GM19035 (cell line): ENCODE results near the gene RIF1.

ENCODE experiments used
- ATAC-seq: cut with Tn5 transposase; IDR thresholded peaks from one replicate; pipeline ENCODE4 v1.9.1; 2021; ENCODE audit not compliant: unreplicated experiment

Gene RIF1, protein sequence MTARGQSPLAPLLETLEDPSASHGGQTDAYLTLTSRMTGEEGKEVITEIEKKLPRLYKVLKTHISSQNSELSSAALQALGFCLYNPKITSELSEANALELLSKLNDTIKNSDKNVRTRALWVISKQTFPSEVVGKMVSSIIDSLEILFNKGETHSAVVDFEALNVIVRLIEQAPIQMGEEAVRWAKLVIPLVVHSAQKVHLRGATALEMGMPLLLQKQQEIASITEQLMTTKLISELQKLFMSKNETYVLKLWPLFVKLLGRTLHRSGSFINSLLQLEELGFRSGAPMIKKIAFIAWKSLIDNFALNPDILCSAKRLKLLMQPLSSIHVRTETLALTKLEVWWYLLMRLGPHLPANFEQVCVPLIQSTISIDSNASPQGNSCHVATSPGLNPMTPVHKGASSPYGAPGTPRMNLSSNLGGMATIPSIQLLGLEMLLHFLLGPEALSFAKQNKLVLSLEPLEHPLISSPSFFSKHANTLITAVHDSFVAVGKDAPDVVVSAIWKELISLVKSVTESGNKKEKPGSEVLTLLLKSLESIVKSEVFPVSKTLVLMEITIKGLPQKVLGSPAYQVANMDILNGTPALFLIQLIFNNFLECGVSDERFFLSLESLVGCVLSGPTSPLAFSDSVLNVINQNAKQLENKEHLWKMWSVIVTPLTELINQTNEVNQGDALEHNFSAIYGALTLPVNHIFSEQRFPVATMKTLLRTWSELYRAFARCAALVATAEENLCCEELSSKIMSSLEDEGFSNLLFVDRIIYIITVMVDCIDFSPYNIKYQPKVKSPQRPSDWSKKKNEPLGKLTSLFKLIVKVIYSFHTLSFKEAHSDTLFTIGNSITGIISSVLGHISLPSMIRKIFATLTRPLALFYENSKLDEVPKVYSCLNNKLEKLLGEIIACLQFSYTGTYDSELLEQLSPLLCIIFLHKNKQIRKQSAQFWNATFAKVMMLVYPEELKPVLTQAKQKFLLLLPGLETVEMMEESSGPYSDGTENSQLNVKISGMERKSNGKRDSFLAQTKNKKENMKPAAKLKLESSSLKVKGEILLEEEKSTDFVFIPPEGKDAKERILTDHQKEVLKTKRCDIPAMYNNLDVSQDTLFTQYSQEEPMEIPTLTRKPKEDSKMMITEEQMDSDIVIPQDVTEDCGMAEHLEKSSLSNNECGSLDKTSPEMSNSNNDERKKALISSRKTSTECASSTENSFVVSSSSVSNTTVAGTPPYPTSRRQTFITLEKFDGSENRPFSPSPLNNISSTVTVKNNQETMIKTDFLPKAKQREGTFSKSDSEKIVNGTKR (N-terminal part only)

DNA sequence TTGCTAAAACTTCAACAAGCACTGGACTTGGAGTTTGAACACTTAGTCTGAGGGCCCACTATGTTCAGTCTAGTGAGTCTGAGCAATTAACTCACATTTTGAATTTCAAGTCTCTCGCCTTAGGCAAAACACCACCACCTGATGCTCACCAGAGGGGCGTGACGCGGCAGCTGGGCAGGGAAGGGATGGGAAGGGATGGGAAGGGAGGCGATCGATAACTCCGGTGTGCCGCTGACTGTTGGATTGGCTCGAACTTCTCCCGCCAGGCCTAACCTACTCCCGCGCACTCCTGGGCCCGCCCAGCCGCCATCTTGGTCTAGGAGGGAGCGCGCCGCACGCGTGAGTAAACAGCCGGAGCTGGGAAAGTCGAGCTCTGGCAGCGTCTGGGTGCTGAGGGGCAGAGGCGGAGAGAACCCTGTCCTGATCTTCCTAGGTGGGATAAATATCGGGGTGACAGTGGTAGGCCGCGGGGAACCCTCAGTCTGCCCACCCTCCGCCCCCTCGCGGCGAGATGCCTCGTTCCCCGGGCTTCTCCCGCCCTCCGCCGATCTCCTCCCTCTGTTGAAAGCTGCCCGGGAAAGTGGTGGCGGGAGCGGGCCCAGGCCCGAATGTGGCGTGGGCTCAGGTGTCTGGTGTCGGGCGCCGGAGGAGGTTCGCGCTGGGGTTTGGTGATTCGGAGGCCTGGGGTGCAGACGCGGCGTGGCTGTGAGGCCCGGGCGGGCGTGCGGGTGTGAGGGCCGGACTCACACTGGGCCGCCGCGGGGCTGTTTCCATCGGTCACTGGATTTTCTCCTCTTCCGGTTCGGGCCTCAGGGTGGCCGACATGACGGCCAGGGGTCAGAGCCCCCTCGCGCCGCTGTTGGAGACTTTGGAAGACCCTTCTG is at the start of gene RIF1:
TSS of gene RIF1 (plus strand) at position 302 of the 884 bp plus-strand sequence. CDS start at position 824, 522 bp downstream.
- ATAC-seq, result peak; percentile 93

DNA sequence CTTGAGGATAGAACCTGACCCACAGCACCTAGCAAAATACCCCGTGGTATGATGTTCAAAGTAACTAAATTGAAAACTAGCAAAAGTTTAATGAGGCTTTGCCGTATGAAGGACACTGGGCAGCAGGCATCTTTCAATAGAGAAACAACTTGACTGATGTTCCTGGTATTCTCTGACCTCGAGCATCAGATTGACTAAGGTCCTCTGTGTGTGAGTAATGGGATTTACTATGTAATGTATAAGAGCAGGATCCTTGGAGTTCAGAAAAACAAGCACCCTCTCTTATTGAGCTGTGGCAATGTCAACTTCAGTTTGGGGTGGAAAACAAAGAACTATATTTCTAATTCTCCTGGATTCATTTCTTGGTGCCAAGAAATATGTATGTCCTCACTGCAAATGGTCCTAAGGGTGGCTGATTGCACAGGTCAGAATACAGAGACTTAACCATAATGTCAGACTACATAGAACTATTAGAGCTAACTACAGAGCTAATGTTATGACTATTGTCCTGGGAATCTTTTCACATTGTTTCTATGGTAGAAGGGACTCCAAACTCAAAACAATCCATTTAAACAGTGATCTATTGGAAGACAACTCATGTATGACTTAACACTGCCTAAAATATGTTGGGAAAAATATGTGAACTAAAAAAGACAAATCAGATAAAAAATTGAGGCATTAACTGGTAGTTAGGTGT is 47.9 kb upstream of the RIF1 start:
- ATAC-seq, result no peak

DNA sequence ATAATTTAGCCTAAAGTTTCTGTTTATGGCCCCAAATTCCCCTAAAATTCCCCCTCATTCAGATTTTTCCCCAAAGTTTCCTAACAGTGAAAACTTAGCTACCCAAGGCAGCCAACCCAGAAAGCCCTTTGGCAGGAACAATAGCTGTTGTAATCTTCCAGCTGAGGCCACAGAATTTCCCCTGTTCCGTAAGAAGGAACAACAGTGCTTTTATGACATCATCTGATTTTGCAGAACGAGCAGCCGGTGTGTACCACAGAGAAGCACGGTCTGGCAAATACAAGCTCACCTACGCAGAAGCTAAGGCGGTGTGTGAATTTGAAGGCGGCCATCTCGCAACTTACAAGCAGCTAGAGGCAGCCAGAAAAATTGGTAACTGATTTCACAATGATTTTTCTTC is 46.0 kb upstream of the RIF1 start:
- peak; percentile 91 for ATAC-seq

DNA sequence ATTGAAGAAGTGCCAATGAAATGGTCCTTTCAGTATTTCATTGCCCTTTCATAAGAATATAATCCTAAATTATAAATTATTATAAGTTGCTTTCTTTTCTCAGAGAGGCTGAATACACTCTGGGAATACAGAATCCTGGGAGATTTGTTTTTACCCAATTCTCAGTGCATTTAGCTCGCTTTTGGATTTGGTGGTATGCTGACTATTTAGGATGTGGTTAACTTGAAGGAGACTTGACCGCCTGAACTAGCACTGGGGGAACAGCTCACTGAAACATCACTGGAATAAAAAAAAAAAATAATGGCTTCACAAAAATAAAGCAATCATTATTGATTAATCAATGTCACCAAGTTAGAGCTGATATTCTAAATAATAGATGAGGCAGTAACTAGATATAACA is 42.1 kb upstream of the RIF1 start:
- ATAC-seq, result no peak

DNA sequence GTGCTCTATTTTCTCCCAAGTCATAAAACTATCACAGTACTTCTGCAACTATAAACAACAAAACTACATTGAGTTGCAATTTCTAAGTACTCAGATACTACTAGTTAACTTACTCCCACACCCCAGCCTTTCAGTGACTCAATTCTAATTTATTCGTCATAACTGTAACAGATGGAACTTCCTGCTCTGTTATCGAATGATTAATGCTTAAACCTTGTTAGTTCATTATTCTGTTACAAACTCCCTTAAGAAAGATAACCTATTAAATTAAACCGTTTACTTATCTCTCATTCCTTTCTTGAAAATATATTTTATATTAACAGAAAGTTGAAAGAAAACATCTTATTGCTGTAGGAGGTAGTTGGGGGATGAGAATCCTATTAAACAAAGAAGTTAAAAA is 35.3 kb upstream of the RIF1 start:
- peak; percentile 95 for ATAC-seq

DNA sequence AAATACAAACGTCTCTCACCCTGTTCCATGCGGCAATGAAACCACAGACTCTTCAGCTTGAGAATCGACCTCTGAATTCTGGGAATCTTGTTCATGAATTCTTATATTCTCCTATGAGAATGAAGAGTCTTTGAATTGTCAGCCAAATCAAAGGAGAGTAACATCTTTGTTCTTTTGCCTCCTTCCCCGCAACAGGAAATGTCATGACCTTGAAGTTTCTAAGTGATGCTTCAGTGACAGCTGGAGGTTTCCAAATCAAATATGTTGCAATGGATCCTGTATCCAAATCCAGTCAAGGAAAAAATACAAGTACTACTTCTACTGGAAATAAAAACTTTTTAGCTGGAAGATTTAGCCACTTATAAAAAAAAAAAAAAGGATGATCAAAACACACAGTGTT is 30.5 kb upstream of the RIF1 start:
- no peak for ATAC-seq

DNA sequence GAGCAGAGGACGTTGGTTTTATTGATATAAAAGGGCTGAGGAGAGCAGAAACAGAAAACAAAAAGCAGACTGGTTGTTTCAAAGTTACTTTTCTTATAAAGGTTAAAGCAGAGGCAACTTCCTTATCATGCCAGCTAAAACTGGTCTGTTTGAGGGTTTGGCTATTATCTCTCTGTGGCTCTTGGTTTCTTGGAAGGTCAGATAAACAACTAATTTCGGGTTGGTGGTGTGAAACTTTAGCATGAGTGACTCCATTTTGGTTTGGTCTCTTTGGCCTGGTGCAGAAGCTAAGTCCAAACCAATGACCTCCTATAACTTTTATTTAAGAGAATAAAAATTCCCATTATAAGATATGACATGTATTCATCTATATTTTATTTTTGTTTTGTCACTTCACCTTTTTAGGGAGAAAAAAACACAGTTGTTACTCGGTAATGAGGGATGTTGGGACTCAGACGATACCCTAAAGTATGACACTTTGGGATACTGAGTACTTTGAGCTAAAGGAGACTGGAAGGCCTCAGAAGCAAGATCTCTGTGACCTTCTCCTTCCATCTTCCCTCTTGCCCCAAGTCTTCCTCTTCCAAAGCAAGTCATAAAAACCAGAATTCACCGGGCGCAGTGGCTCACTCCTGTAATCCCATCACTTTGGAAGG is 29.0 kb upstream of the RIF1 start:
- no peak for ATAC-seq

DNA sequence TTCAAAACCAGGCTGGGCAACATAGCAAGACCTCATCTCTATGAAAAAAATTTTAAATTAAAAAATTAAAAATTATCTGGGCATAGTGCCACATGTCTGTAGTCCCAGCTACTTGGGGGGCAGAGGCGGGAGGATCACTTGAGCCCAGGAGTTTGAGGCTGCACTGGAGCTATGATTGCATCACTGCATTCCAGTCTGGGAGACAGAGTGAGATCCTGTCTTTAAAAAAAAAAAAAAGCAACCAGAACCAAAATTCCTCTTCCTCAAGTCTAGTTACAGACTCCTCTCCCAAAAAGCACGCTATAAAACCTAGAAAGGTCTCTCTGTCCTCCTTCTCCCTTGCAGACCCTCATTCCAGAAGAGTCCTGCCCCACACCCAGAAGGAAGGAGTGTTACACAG is 28.4 kb upstream of the RIF1 start:
- ATAC-seq, result no peak

DNA sequence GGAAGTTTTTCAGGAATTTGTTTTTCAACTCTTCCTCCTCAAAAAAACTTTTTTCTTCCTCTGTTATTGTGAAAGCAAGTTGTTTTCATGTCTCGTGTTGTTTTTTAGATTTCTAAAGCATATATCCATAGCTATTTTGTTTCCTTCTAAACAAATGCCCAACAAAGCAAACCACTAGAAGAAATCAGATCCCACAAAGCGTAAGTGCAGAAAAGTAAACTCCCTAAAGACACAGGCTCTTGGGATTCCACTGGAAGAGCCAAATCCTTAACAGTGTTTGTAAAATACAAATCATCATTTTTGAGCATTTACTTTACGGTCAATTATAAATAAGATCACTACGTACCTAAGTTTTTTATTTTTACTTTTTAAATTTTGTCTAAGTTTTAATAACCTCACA is 21.7 kb upstream of the RIF1 start:
- no peak for ATAC-seq

DNA sequence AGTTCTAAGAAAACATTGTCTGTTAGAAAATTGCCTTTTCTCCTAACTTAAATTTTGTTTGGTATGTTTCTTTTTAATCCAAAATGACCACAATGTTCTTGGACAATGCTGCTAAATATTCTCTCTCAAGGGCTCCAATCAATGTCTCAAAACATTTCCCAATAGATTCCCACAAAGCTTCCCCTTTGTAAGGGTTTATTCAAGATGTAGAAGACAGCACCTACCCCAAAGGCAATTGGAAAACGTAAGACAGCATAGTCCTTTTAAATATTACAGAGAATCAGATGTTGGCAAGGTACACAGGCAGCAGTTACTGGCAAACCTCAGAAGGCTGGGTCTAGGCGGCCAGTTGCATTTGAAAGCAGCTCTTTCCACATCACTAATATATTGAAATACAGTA is 18.3 kb upstream of the RIF1 start:
- no peak for ATAC-seq

DNA sequence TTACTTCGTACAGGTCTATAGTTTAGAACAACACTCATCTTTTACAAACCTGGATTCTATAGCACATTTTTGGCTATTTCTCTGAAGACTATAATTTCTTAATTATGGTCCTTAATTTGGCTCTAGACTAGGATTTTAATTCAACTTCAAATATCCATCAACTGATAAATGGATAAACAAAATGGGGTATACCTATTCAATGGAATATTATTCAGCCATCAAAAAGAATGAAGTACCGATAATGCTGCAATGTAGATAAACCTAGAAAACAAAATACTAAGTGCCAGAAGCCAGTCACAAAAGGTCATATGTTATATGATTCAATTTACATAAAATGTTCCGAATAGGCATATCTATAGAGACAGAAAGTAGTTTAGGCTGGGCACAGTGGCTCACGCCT is 15.2 kb upstream of the RIF1 start:
- ATAC-seq, result no peak

DNA sequence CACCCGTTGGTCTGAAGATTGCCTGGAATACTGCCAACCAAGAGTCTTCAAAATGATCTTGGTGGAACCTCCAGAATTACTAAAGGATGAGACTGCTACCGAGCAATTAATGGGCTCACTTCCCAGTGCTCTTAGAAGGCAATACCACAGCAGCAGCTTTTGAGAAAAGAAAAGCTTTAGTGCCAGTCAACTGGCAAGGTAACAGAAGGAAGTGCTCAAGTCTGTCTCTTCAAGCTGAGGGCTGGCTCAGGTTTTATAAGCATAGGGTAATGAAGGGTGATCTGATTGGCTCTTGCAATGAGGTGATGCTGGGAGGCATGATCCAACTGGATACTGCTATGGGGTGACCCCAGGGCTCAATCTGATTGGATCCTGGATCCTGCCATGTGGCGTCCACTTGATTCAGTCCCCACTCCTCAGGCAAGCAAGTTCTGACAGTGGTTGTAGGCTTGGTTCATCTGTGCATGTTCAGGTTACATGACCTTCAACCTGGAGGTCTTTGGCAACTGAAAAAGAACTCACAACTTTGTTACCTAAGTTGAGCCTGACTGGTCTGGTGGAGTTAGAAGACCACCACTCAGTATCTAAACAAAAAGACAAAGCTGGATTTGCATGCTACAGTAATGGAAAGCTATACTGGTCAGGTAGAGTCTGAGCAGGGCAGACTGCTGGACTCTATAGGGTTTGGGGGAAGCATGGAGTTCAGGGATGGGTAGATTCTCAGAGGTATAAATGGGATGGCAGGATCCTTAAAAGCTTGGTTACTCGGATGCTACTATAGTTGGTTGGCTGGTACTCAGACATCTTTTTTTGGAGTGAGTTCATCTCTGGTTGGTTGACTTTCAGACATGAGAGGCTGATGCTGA is 14.0 kb upstream of the RIF1 start:
- no peak for ATAC-seq

DNA sequence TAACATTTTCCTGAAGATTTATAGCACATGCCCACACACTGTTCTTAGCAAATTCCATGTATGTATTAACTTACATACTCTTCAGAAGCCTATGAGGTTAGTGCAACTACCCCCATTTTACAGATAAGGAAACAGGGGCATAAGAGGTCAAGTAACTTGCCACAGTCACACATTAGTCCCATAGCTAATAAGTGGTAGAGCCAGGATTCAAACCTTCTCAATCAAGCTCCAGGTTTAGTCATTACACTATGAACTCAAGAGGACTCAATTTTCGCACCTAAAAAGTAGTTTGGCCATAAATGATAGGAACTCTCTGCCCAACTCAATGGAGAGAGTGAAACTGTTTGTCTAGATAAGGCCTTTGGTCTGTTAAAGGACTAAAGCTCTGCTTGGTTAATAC is 9.7 kb upstream of the RIF1 start:
- no peak for ATAC-seq

DNA sequence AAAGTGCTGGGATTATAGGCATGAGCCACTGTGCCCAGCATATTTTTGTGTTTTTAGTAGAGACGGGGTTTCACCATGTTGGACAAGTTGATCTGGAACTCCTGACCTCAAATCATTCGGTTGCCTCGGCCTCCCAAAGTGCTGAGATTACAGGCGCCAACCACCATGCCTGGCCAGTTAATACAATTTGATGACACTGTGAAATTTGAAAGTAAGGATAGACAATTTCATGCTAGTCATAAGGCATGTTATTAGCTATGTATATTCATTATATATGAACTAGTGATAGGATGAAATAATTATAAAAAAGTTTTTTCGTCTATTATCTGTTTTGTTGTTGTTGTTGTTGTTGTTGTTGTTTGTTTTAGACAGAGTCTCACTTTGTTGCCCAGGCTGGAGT is 8.6 kb upstream of the RIF1 start:
- ATAC-seq, result no peak

DNA sequence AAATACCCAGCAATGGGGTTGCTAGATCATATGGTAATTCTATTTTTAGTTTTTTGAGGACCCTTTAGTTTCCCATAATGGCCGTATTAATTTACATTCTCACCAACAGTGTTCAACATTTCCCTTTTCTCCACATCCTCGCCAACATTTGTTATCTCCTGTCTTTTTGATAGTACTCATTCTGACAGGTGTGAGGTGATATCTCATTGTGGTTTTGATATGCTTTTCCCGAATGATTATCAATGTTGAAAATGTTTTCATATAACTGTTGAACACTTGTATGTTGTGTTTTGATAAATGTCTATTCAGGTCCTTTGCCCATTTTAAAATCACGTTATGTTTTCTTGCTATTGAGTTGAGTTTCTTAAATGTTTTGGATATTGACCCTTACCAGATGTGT is 5.8 kb upstream of the RIF1 start:
- no peak for ATAC-seq

DNA sequence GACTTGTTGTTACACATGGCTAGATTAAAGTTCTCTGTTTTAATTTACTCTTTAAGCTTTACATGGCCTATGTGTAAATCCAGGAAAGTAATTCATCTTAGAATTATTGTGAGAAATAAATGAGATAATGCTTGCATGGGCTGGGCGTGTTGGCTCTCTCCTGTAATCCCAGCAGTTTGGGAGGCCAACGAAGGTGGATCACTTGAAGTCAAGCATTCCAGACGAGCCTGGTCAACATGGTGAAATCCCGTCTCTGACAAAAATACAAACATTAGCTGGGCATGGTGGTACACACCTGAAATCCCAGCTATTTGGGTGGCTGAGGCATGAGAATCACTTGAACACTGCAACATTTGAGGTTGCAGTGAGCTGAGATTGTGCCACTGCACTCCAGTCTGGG is 4.3 kb upstream of the RIF1 start:
- ATAC-seq, result no peak

DNA sequence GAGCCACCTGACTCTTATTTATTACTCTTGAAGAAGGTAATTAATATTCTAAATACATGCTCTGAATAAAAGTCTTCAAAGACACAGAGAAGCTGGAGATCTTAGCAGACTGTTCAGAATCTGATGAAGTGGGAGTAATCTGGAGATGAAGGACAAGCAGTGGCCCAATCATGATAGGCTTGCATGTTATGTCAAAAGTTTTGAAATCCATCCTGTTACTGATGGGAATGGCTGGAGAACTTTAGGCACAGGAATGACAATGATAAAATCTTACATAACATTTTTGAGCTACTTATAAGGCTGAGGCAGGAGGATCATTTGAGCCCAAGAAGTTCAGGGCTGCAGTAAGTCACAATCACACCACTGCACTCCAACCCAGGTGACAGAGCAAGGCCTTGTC is 2.4 kb upstream of the RIF1 start:
- ATAC-seq, result no peak
